HUDEP-2 (cell line): ENCODE measurements around the gene CORO6.

Source experiments
- DNase-seq, 76 experiments: peaks; one replicate each; lab custom pipeline; 2025; ENCODE audit not compliant: unreplicated experiment in 76 of 76; lab: John Stamatoyannopoulos, UW

Gene CORO6

GRCh38 chr17:29614349-29615047 lies 8.2 kb downstream of the CORO6 start:
- DNase-seq, result no peak

- no peak for DNase-seq
These were observed 8.9 kb downstream of the CORO6 start for GRCh38 chr17:29613856-29614255.

GRCh38 chr17:29613352-29613837 lies 9.3 kb downstream of the CORO6 start:
- peak in 74 of 76 experiments; percentile 35 to 93 (median 85) for DNase-seq

- DNase-seq, result no peak
These were observed 10.1 kb downstream of the CORO6 start for GRCh38 chr17:29612404-29613280.

GRCh38 chr17:29612094-29612403 lies 10.7 kb downstream of the CORO6 start:
- no peak for DNase-seq

- DNase-seq, result no peak
These were observed 11.2 kb downstream of the CORO6 start for GRCh38 chr17:29611351-29612093.

- no peak for DNase-seq
These were observed 12.3 kb downstream of the CORO6 start for GRCh38 chr17:29610395-29610794.

- no peak for DNase-seq
These were observed 13.7 kb downstream of the CORO6 start for GRCh38 chr17:29608986-29609385.

GRCh38 chr17:29607557-29608195 lies 15.0 kb downstream of the CORO6 start:
- DNase-seq, result no peak

- DNase-seq, result no peak
These were observed 19.5 kb downstream of the CORO6 start for GRCh38 chr17:29603109-29603674.

GRCh38 chr17:29597361-29598172 lies 25.1 kb downstream of the CORO6 start:
- no peak for DNase-seq

GRCh38 chr17:29596811-29597210 lies 25.9 kb downstream of the CORO6 start:
- DNase-seq, result peak in 2 of 76 experiments; percentile 7 to 36

- no peak for DNase-seq
These were observed 26.6 kb downstream of the CORO6 start for GRCh38 chr17:29595943-29596774.

GRCh38 chr17:29595107-29595942 lies 27.4 kb downstream of the CORO6 start:
- no peak for DNase-seq

- no peak for DNase-seq
These were observed 28.1 kb downstream of the CORO6 start for GRCh38 chr17:29594519-29595090.

- peak in 17 of 76 experiments; percentile 6 to 34 (median 14) for DNase-seq
These were observed 28.9 kb downstream of the CORO6 start for GRCh38 chr17:29593591-29594518.
